MM.1S (cell line): ENCODE results near the gene SYPL1.

ENCODE experiments used
- DNase-seq: peaks from one replicate; pipeline ENCODE4 v3.0.0-alpha.2; 2015
- H2AFZ ChIP-seq: fragments of 300-600 bp; sonication (generic); 2 replicates; pipeline ENCODE4 v1.6.0; 2016; ENCODE audit warnings: antibody characterized with exemption, low read length
- H3F3A ChIP-seq: fragments of 300-600 bp; sonication (generic); 2 replicates; pipeline ENCODE4 v1.6.1; 2016; ENCODE audit warnings: mild to moderate bottlenecking, antibody characterized with exemption, low read length, moderate library complexity, mixed read lengths; ENCODE audit not compliant: insufficient read depth
- H3K27ac ChIP-seq: fragments of 300-600 bp; sonication (generic); 2 replicates; pipeline ENCODE4 v1.5.1; 2016; ENCODE audit warnings: mild to moderate bottlenecking, low read length
- H3K27me3 ChIP-seq: fragments of 300-600 bp; sonication (generic); replicated peaks from 2 replicates; pipeline ENCODE4 v1.6.0; 2016; ENCODE audit warnings: low read length; ENCODE audit not compliant: insufficient read depth
- H3K36me3 ChIP-seq: fragments of 300-600 bp; sonication (generic); replicated peaks from 2 replicates; pipeline ENCODE4 v1.6.1; 2016; ENCODE audit warnings: mild to moderate bottlenecking, low read length, mixed read lengths; ENCODE audit not compliant: insufficient read depth
- H3K4me1 ChIP-seq: fragments of 300-600 bp; sonication (generic); 2 replicates; pipeline ENCODE4 v1.6.1; 2016; ENCODE audit warnings: low read length, mixed read lengths
- H3K4me2 ChIP-seq: fragments of 300-600 bp; sonication (generic); 2 replicates; pipeline ENCODE4 v1.6.0; 2016; ENCODE audit warnings: low read depth, low read length
- H3K4me3 ChIP-seq: fragments of 300-600 bp; sonication (generic); 2 replicates; pipeline ENCODE4 v1.5.1; 2016; ENCODE audit warnings: low read length, mixed read lengths
- H3K79me2 ChIP-seq: fragments of 300-600 bp; sonication (generic); 2 replicates; pipeline ENCODE4 v1.6.1; 2016; ENCODE audit warnings: mixed run types, low read length, mixed read lengths
- H3K9ac ChIP-seq: fragments of 300-600 bp; sonication (generic); 2 replicates; pipeline ENCODE4 v1.6.1; 2016; ENCODE audit warnings: low read length, mixed read lengths
- H3K9me2 ChIP-seq: fragments of 300-600 bp; sonication (generic); replicated peaks from 2 replicates; pipeline ENCODE4 v1.6.1; 2016; ENCODE audit warnings: mild to moderate bottlenecking, low read length, mixed read lengths; ENCODE audit not compliant: insufficient read depth
- H3K9me3 ChIP-seq: fragments of 300-600 bp; sonication (generic); replicated peaks from 2 replicates; pipeline ENCODE4 v1.6.1; 2016; ENCODE audit warnings: mild to moderate bottlenecking, low read length, mixed read lengths; ENCODE audit not compliant: insufficient read depth
- H4K20me1 ChIP-seq: fragments of 300-600 bp; sonication (generic); 2 replicates; pipeline ENCODE4 v1.6.1; 2016; ENCODE audit warnings: mild to moderate bottlenecking, low read length, moderate library complexity, mixed read lengths; ENCODE audit not compliant: insufficient read depth
- EZH2 ChIP-seq: fragments of 300-600 bp; sonication (generic); optimal IDR thresholded peaks from 2 replicates; pipeline ENCODE3; 2017; ENCODE audit warnings: low read depth, mild to moderate bottlenecking, antibody characterized with exemption, low read length, mixed read lengths
- EZH2phosphoT487 ChIP-seq: fragments of 300-600 bp; sonication (generic); IDR thresholded peaks from 2 replicates; pipeline ENCODE4 v1.6.1; 2018; ENCODE audit warnings: antibody characterized with exemption, low read length
- TF ChIP-seq, protein P1 (sequence below): fragments of 300-600 bp; sonication (generic); IDR thresholded peaks from 2 replicates; pipeline ENCODE4 v1.5.1; 2016; ENCODE audit warnings: antibody characterized with exemption, low read length, mixed read lengths

Gene SYPL1

DNA sequence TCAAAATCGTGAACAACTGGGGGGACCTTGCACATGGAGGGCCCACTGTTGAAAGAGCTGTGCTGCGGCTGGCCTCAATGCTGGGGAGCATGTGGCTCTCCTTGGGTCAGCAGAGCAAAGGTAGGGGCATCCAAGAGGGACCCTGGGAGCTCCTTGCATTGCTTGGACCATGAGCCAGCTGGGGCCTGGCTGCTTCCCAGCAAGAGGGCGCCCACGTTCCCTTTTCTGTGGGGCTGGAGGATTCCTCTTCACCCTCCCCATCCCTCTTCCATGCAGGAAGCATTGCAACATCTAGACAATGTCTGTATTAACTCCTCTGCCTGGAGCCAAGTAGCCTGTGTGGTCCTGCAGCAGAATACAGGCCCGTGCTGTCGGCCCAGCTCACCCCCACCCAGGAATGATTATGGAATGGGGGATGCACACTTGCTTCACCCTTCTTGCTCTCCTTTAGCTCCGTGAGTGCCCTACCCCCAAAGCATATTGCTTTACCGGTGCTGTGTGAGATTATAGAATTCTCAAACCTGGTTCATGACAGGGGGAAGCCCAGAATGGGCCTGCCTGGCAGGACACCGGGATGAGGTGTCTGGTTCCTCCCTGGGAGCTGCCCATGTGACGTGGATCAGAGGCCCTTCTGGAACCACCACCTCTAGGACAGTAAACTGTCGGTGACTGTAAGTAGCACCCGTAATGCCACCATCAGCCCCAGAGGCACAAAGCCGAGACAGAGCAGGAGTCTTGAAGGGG is 61.9 kb downstream of the SYPL1 start:
- Histone ChIP-seq H3K27ac (no peak overlapping the region), H3F3A (no peaks in the 10 kb centered on the region), H4K20me1 (no peaks in the 10 kb centered on the region), H3K4me1 (no peaks in the 10 kb centered on the region), H3K36me3 (no peaks in the 10 kb centered on the region), H3K79me2 (no peaks in the 10 kb centered on the region), H3K27me3 (no peaks in the 10 kb centered on the region), H3K4me2 (no peak overlapping the region), H2AFZ (no peak overlapping the region), H3K9ac (no peak overlapping the region), H3K4me3 (no peak overlapping the region), H3K9me3 (no peaks in the 10 kb centered on the region), H3K9me2 (no peaks in the 10 kb centered on the region)
- no peak for DNase-seq
- TF ChIP-seq, protein P1, sequence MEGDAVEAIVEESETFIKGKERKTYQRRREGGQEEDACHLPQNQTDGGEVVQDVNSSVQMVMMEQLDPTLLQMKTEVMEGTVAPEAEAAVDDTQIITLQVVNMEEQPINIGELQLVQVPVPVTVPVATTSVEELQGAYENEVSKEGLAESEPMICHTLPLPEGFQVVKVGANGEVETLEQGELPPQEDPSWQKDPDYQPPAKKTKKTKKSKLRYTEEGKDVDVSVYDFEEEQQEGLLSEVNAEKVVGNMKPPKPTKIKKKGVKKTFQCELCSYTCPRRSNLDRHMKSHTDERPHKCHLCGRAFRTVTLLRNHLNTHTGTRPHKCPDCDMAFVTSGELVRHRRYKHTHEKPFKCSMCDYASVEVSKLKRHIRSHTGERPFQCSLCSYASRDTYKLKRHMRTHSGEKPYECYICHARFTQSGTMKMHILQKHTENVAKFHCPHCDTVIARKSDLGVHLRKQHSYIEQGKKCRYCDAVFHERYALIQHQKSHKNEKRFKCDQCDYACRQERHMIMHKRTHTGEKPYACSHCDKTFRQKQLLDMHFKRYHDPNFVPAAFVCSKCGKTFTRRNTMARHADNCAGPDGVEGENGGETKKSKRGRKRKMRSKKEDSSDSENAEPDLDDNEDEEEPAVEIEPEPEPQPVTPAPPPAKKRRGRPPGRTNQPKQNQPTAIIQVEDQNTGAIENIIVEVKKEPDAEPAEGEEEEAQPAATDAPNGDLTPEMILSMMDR = no peak
- TF ChIP-seq EZH2 (no peak), EZH2phosphoT487 (no peak)

GRCh38 chr7:106049139-106049752 is 62.9 kb downstream of the SYPL1 start:
- no peak for DNase-seq
- Histone ChIP-seq H3K4me2 (no peak overlapping the region), H3K27ac (no peak overlapping the region)

GRCh38 chr7:106048706-106049020 is 63.4 kb downstream of the SYPL1 start:
- H3K4me1 ChIP-seq = no peaks in the 10 kb centered on the region
- H2AFZ ChIP-seq = no peak overlapping the region
- TF ChIP-seq EZH2phosphoT487 = no peak
- TF ChIP-seq EZH2 = no peak
- TF ChIP-seq, protein P1 = no peak
- no peaks in the 10 kb centered on the region for H4K20me1 ChIP-seq
- no peak overlapping the region for H3K27ac ChIP-seq
- no peaks in the 10 kb centered on the region for H3F3A ChIP-seq
- H3K9me2 ChIP-seq = no peaks in the 10 kb centered on the region
- peak; percentile 4 for DNase-seq
- H3K27me3 ChIP-seq = no peaks in the 10 kb centered on the region
- no peak overlapping the region for H3K9ac ChIP-seq
- no peaks in the 10 kb centered on the region for H3K9me3 ChIP-seq
- H3K4me2 ChIP-seq = no peak overlapping the region
- no peaks in the 10 kb centered on the region for H3K79me2 ChIP-seq
- H3K4me3 ChIP-seq = no peak overlapping the region
- H3K36me3 ChIP-seq = no peaks in the 10 kb centered on the region

More at GRCh38 chr7:106049139-106049752, 62.9 kb downstream of the SYPL1 start:
- H4K20me1 ChIP-seq = no peaks in the 10 kb centered on the region
- H3K36me3 ChIP-seq = no peaks in the 10 kb centered on the region
- no peaks in the 10 kb centered on the region for H3K9me3 ChIP-seq
- H3K4me1 ChIP-seq = no peaks in the 10 kb centered on the region
- H2AFZ ChIP-seq = no peak overlapping the region
- TF ChIP-seq, protein P1 = no peak
- no peak for TF ChIP-seq EZH2phosphoT487
- no peak for TF ChIP-seq EZH2
- H3K79me2 ChIP-seq = no peaks in the 10 kb centered on the region
- no peaks in the 10 kb centered on the region for H3F3A ChIP-seq
- H3K9ac ChIP-seq = no peak overlapping the region
- no peaks in the 10 kb centered on the region for H3K27me3 ChIP-seq
- H3K4me3 ChIP-seq = no peak overlapping the region
- H3K9me2 ChIP-seq = no peaks in the 10 kb centered on the region
